Sciatic nerve (tissue), 2 donors: ENCODE results near the gene IL1RAPL1. TPM values are rescaled to one million over a fixed set of nuclear protein-coding genes. Genes with fewer than 3 reads are reported as not detected.
"Not testable (repeated sequence)": the region's sequence is repeated elsewhere in the genome, so short reads cannot be mapped to it uniquely, and the experiment has no call there.

Experiments
- ATAC-seq: fragments of 200-7000 bp; cut with Tn5 transposase; one replicate; pipeline ENCODE4 v1.9.1; 2020; ENCODE audit warnings: mild to moderate bottlenecking, moderate library complexity
- DNase-seq: peaks from one replicate; pipeline ENCODE4 v3.0.0-alpha.2; 2020; ENCODE audit warnings: low spot score
- intact Hi-C: fragments of 100-400 bp; cut with DNase I; formaldehyde crosslinking; loops from one replicate; pipeline ENCODE4 v1.14.2; 2022
- total RNA-seq: library from RNA; stranded (reverse); fragmentation: NEBNext Ultra II Directional; extraction: Animal tissue kit (Norgen Biotek cat#: 25700); gene quantifications from one replicate; pipeline ENCODE4 v1.2.1, GENCODE V29; 2021
- donor health status: DM: no; HTN: no; CAD: no.
- donor health status: DM: no; HTN: no; CAD: no.

IL1RAPL1 gene
- total RNA-seq, 1 donor from 2014 or later = 10.3 TPM

GRCh38 chrX:29043746-29044145 is 456.5 kb downstream of the IL1RAPL1 start:
- intact Hi-C loops = no loop called here
- ATAC-seq (no peak), DNase-seq (no peak)

- no peak for DNase-seq
- ATAC-seq = no peak
- intact Hi-C loops = no loop called here
These were observed 457.4 kb downstream of the IL1RAPL1 start for GRCh38 chrX:29044423-29045184.

GRCh38 chrX:29065477-29065876 is 478.2 kb downstream of the IL1RAPL1 start:
- no peak for DNase-seq
- intact Hi-C loops = no loop called here
- no peak for ATAC-seq

- DNase-seq (no peak), ATAC-seq (no peak)
- intact Hi-C loops = no loop called here
These were observed 479.3 kb downstream of the IL1RAPL1 start for GRCh38 chrX:29066516-29066915.

GRCh38 chrX:29067351-29067750 is 480.1 kb downstream of the IL1RAPL1 start:
- intact Hi-C loops = no loop called here
- ATAC-seq (no peak), DNase-seq (no peak)

GRCh38 chrX:29071525-29072320 is 484.5 kb downstream of the IL1RAPL1 start:
- intact Hi-C loops = no loop called here
- ATAC-seq = no peak
- DNase-seq = no peak

- no peak for ATAC-seq
- intact Hi-C loops = no loop called here
- no peak for DNase-seq
These were observed 495.3 kb downstream of the IL1RAPL1 start for GRCh38 chrX:29082558-29082957.

- intact Hi-C loops = no loop called here
- DNase-seq (no peak), ATAC-seq (no peak)
These were observed 496.6 kb downstream of the IL1RAPL1 start for GRCh38 chrX:29083823-29084222.

GRCh38 chrX:29090811-29091210 is 503.6 kb downstream of the IL1RAPL1 start:
- intact Hi-C loops = no loop called here
- ATAC-seq (no peak), DNase-seq (no peak)

- ATAC-seq = no peak
- no peak for DNase-seq
- intact Hi-C loops = no loop called here
These were observed 520.0 kb downstream of the IL1RAPL1 start for GRCh38 chrX:29107231-29107630.

GRCh38 chrX:29110041-29110440 is 522.8 kb downstream of the IL1RAPL1 start:
- ATAC-seq (no peak), DNase-seq (no peak)
- intact Hi-C loops = no loop called here

- no peak for DNase-seq
- intact Hi-C loops = no loop called here
- no peak for ATAC-seq
These were observed 526.0 kb downstream of the IL1RAPL1 start for GRCh38 chrX:29113221-29113620.

GRCh38 chrX:29122817-29123216 is 535.6 kb downstream of the IL1RAPL1 start:
- intact Hi-C loops, DNase-seq, ATAC-seq: not testable (repeated sequence)

GRCh38 chrX:29130905-29131304 is 543.7 kb downstream of the IL1RAPL1 start:
- no peak for DNase-seq
- intact Hi-C loops = no loop called here
- ATAC-seq = no peak

GRCh38 chrX:29136904-29137303 is 549.7 kb downstream of the IL1RAPL1 start:
- intact Hi-C loops = no loop called here
- DNase-seq (no peak), ATAC-seq (no peak)

GRCh38 chrX:29138003-29138402 is 550.8 kb downstream of the IL1RAPL1 start:
- DNase-seq (no peak), ATAC-seq (no peak)
- intact Hi-C loops = no loop called here

GRCh38 chrX:29143356-29143755 is 556.1 kb downstream of the IL1RAPL1 start:
- intact Hi-C loops = no loop called here
- DNase-seq = no peak
- no peak for ATAC-seq

GRCh38 chrX:29143756-29144155 is 556.5 kb downstream of the IL1RAPL1 start:
- ATAC-seq (no peak), DNase-seq (no peak)
- intact Hi-C loops = no loop called here

GRCh38 chrX:29145316-29145715 is 558.1 kb downstream of the IL1RAPL1 start:
- intact Hi-C loops = no loop called here
- DNase-seq (no peak), ATAC-seq (no peak)

GRCh38 chrX:29148511-29148910 is 561.3 kb downstream of the IL1RAPL1 start:
- ATAC-seq (no peak), DNase-seq (no peak)
- intact Hi-C loops = no loop called here
